Mesendoderm (in vitro differentiated cells): ENCODE results near the gene S1PR4.
"Not testable (repeated sequence)": the region's sequence is repeated elsewhere in the genome, so short reads cannot be mapped to it uniquely, and the experiment has no call there.

Source experiments
- DNase-seq: peaks from one replicate; pipeline ENCODE4 v3.0.0; 2013
- H2AK5ac ChIP-seq: 2 replicates; pipeline ENCODE4 v1.6.1; 2013; ENCODE audit warnings: low read length, inconsistent platforms
- H2BK120ac ChIP-seq: 2 replicates; pipeline ENCODE4 v1.6.1; 2013; ENCODE audit warnings: low read depth, mild to moderate bottlenecking, low read length, moderate library complexity, mixed read lengths
- H2BK15ac ChIP-seq: replicated peaks from 2 replicates; pipeline ENCODE4 v1.6.1; 2013; ENCODE audit warnings: low read depth, mild to moderate bottlenecking, moderate library complexity
- H2BK5ac ChIP-seq: 2 replicates; pipeline ENCODE4 v1.6.1; 2013; ENCODE audit warnings: low read length, inconsistent platforms
- H3K18ac ChIP-seq: 2 replicates; pipeline ENCODE4 v1.6.1; 2013; ENCODE audit warnings: mild to moderate bottlenecking, low read length, mixed read lengths
- H3K23ac ChIP-seq: one replicate; pipeline ENCODE4 v1.6.1; 2013; ENCODE audit warnings: low read length
- H3K27ac ChIP-seq: 2 replicates; pipeline ENCODE4 v1.5.1; 2013; ENCODE audit warnings: low read depth, mild to moderate bottlenecking, inconsistent platforms, low read length, moderate library complexity
- H3K27me3 ChIP-seq: 2 replicates; pipeline ENCODE4 v1.6.1; 2013; ENCODE audit warnings: low read length, control low read depth, mild to moderate bottlenecking, inconsistent platforms; ENCODE audit not compliant: insufficient read depth, poor library complexity
- H3K36me3 ChIP-seq: 2 replicates; pipeline ENCODE4 v1.6.1; 2013; ENCODE audit warnings: low read length, inconsistent platforms; ENCODE audit not compliant: control insufficient read depth, insufficient read depth
- H3K4ac ChIP-seq: one replicate; pipeline ENCODE4 v1.6.1; 2013; ENCODE audit warnings: low read depth, mild to moderate bottlenecking, low read length, moderate library complexity
- H3K4me1 ChIP-seq: 2 replicates; pipeline ENCODE4 v1.6.1; 2013; ENCODE audit warnings: low read depth, low read length, inconsistent platforms; ENCODE audit not compliant: control insufficient read depth
- H3K4me2 ChIP-seq: 2 replicates; pipeline ENCODE4 v1.6.1; 2013; ENCODE audit warnings: low read length
- H3K4me3 ChIP-seq: 2 replicates; pipeline ENCODE4 v1.5.1; 2013; ENCODE audit warnings: mild to moderate bottlenecking, low read length
- H3K56ac ChIP-seq: one replicate; pipeline ENCODE4 v1.6.1; 2013; ENCODE audit warnings: low read length
- H3K79me1 ChIP-seq: 2 replicates; pipeline ENCODE4 v1.6.1; 2013; ENCODE audit warnings: low read length, inconsistent platforms
- H3K79me2 ChIP-seq: 2 replicates; pipeline ENCODE4 v1.6.1; 2013; ENCODE audit warnings: mild to moderate bottlenecking, low read length; ENCODE audit not compliant: control insufficient read depth, insufficient read depth
- H3K9ac ChIP-seq: 2 replicates; pipeline ENCODE4 v1.6.1; 2013; ENCODE audit warnings: low read length, inconsistent platforms
- H4K5ac ChIP-seq: one replicate; pipeline ENCODE4 v1.6.1; 2013; ENCODE audit warnings: low read length
- H4K8ac ChIP-seq: one replicate; pipeline ENCODE4 v1.6.1; 2013; ENCODE audit warnings: low read depth, mild to moderate bottlenecking, control low read depth, low read length, moderate library complexity
- WGBS: extraction: QIAGEN DNeasy Blood & Tissue Kit; methylation state at CpG from one replicate; pipeline ENCODE4 v1.1.7; 2013; ENCODE audit warnings: low lambda C conversion rate, missing lambda C conversion rate; ENCODE audit not compliant: insufficient coverage; ENCODE audit errors: extremely low coverage; 5-methylcytosine and 5-hydroxymethylcytosine counted together

The S1PR4 gene

DNA sequence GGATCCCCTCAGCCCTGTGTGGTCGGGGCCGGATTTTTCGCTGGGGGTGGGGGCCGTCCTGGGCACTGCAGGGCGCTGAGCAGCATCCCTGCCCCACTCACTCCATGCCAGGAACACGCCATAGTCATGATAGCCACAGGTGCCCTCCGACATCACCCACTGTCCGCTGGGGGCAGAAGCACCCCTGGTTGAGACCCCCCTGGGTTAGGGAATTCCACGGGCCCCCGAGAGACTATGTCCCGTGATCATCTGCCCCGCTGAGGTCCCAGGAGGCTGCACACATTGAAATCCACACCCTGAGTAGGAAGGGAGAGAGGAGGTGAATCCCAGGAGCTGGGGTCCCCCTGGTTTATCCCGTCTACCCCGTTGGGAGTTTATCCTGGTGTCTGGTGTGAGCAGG, 23.3 kb downstream of the S1PR4 start:
- H4K8ac ChIP-seq: no peak overlapping the region
- DNase-seq: no peak
- no peak overlapping the region for H3K56ac ChIP-seq
- H3K79me2 ChIP-seq: no peaks in the 10 kb centered on the region
- H3K79me1 ChIP-seq: no peaks in the 10 kb centered on the region
- H2BK120ac ChIP-seq: no peak overlapping the region
- H3K9ac ChIP-seq: no peak overlapping the region
- no peaks in the 10 kb centered on the region for H3K4me1 ChIP-seq
- H3K4ac ChIP-seq: no peak overlapping the region
- H3K23ac ChIP-seq: no peak overlapping the region
- H3K4me3 ChIP-seq: no peak overlapping the region
- H2BK15ac ChIP-seq: no peak overlapping the region
- peaks cover 3% of the 10 kb centered on the region for H3K36me3 ChIP-seq
- H3K4me2 ChIP-seq: no peak overlapping the region
- H2AK5ac ChIP-seq: no peak overlapping the region
- no peak overlapping the region for H3K27ac ChIP-seq
- no peaks in the 10 kb centered on the region for H3K27me3 ChIP-seq
- H3K18ac ChIP-seq: no peak overlapping the region
- no peak overlapping the region for H2BK5ac ChIP-seq
- WGBS: no CpG with 5 or more reads among the region's 14 CpGs
- no peak overlapping the region for H4K5ac ChIP-seq

DNA sequence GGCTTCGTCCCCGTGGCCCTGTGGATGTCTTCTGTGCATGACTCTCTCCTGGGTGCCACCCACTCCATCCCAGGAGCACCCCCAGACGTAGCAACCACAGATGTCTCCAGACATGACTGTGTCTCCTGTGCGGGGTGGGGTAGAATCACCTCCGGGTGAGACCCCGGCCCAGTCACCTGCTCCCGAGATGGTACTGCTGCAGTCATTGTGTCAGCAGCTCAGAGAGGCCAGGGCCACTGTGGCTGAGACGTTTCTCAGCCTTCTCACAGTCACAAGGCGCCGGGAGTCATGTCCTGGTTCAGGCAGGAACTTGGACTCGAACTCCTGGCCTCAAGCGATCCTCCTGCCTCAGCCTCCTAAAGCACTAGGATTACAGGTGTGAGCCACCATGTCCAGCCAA, 23.8 kb downstream of the S1PR4 start:
- WGBS: no CpG with 5 or more reads among the region's 12 CpGs
- no peak overlapping the region for H3K4ac ChIP-seq
- H3K36me3 ChIP-seq: peaks cover 3% of the 10 kb centered on the region

DNA sequence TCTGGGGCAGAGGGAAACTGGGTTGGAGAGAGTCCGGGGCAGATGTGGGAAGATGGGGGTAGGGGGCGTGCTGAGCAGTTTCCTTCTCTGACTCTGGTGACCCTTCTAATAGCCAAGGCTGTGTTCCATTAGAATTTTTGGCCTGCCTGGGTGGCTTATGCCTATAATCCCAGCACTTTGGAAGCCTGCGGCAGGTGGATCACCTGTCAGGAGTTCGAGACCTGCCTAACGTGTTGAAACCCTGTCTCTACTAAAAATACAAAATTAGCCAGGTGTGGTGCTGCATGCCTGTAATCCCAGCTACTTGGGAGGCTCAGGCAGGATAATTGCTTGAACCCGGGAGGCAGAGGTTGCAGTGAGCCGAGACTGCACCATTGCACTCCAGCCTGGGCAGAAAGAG, 24.3 kb downstream of the S1PR4 start:
- WGBS: no CpG with 5 or more reads among the region's 7 CpGs
- H3K4me2 ChIP-seq, H3K23ac ChIP-seq, H2BK5ac ChIP-seq, H3K79me1 ChIP-seq, H3K27me3 ChIP-seq, H3K18ac ChIP-seq, H2AK5ac ChIP-seq, H4K5ac ChIP-seq, H3K36me3 ChIP-seq, H3K4me1 ChIP-seq, H3K27ac ChIP-seq, H3K9ac ChIP-seq, H3K4ac ChIP-seq, DNase-seq, H2BK15ac ChIP-seq, H3K4me3 ChIP-seq, H3K79me2 ChIP-seq, H2BK120ac ChIP-seq, H4K8ac ChIP-seq, H3K56ac ChIP-seq: not testable (repeated sequence)

More for the DNA sequence above, 23.8 kb downstream of the S1PR4 start:
- no peaks in the 10 kb centered on the region for H3K4me1 ChIP-seq
- H3K4me2 ChIP-seq: no peak overlapping the region
- H3K79me1 ChIP-seq: no peaks in the 10 kb centered on the region
- no peak overlapping the region for H2BK15ac ChIP-seq
- H3K18ac ChIP-seq: no peak overlapping the region
- H3K4me3 ChIP-seq: no peak overlapping the region
- H4K8ac ChIP-seq: no peak overlapping the region
- H3K56ac ChIP-seq: no peak overlapping the region
- H3K9ac ChIP-seq: no peak overlapping the region
- no peak overlapping the region for H3K27ac ChIP-seq
- no peak overlapping the region for H2AK5ac ChIP-seq
- no peak for DNase-seq
- no peaks in the 10 kb centered on the region for H3K79me2 ChIP-seq
- no peak overlapping the region for H2BK120ac ChIP-seq
- H3K27me3 ChIP-seq: no peaks in the 10 kb centered on the region
- no peak overlapping the region for H2BK5ac ChIP-seq
- no peak overlapping the region for H3K23ac ChIP-seq
- no peak overlapping the region for H4K5ac ChIP-seq

DNA sequence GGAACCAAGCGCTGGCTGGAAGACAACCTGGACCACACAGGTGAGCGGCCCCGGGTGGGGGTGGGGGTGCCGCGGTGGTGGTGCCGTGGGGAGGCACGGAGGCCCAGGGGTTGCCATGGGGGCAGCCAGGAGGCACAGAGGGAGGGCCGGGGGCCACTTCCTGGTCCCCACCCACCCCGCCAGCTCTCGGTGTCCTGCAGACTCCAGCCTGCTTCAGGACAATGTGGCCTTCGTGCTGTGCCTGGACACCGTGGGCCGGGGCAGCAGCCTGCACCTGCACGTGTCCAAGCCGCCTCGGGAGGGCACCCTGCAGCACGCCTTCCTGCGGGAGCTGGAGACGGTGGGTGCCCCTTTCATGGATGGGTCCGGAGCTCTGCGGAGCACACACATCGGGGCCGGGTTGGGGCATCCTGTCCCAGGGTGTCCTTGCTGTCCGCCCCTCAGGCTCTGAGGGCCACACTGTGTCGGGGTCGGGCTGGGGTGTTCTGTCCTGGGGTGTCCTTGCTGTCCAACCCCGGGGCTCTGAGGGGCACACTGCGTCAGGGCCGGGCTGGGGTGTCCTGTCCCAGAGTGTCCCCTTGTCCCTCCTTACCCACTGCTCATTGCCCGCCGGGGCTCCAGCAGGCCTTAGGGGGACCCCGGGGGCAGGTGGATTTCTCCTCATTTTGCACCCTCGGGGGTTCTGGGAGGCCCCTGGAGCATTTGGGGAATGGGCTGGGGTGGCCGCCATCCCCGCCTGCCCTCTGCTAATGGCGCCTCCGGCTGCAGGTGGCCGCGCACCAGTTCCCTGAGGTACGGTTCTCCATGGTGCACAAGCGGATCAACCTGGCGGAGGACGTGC, 25.5 kb downstream of the S1PR4 start:
- H2BK5ac ChIP-seq: no peak overlapping the region
- H2BK120ac ChIP-seq: no peak overlapping the region
- no peak for DNase-seq
- H4K8ac ChIP-seq: no peak overlapping the region
- no peaks in the 10 kb centered on the region for H3K4me1 ChIP-seq
- peaks cover 5% of the 10 kb centered on the region for H3K36me3 ChIP-seq
- H3K56ac ChIP-seq: no peak overlapping the region
- no peak overlapping the region for H4K5ac ChIP-seq
- H3K18ac ChIP-seq: no peak overlapping the region
- H3K79me1 ChIP-seq: no peaks in the 10 kb centered on the region
- H3K4me3 ChIP-seq: no peak overlapping the region
- H3K27me3 ChIP-seq: no peaks in the 10 kb centered on the region
- WGBS: no CpG with 5 or more reads among the region's 43 CpGs
- no peak overlapping the region for H3K4ac ChIP-seq
- H3K4me2 ChIP-seq: no peak overlapping the region
- H3K9ac ChIP-seq: no peak overlapping the region
- no peak overlapping the region for H2BK15ac ChIP-seq
- no peaks in the 10 kb centered on the region for H3K79me2 ChIP-seq
- no peak overlapping the region for H3K23ac ChIP-seq
- H3K27ac ChIP-seq: no peak overlapping the region
- H2AK5ac ChIP-seq: no peak overlapping the region

DNA sequence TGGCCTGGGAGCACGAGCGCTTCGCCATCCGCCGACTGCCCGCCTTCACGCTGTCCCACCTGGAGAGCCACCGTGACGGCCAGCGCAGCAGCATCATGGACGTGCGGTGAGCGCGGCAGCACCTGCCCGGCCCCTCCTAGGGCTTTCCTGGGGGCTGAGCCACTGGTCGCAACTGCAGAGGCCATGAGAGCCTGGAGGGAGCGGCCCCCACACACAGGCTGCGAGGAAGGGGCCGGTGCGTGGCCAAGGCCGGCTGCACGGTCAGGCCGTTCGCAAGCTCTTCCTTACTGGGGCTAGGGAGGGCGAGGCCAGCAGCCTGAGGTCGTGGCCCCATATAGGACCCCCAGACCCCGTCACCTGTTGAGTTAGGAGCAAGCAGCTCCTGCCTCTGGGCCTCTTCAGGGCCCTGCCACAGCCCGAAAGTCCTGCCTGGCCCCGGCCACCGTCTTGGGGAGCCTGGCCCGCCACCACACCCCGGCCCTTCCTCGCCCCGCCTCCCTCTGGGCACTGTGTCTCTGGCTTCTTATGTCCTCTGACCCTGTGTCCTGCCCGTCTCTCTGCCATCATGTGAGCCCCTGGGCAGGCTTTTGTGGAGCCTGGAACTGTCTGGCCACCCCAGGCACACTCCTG, 26.2 kb downstream of the S1PR4 start:
- no CpG with 5 or more reads among the region's 35 CpGs for WGBS
- Histone ChIP-seq H2BK120ac (no peak overlapping the region), H3K27ac (no peak overlapping the region), H3K4me3 (no peak overlapping the region), H4K8ac (no peak overlapping the region), H2AK5ac (no peak overlapping the region), H3K4me2 (no peak overlapping the region), H4K5ac (no peak overlapping the region), H3K4me1 (no peaks in the 10 kb centered on the region), H3K79me2 (no peaks in the 10 kb centered on the region), H3K36me3 (peaks cover 5% of the 10 kb centered on the region), H2BK5ac (no peak overlapping the region), H3K4ac (no peak overlapping the region), H3K18ac (no peak overlapping the region), H3K9ac (no peak overlapping the region), H3K79me1 (no peaks in the 10 kb centered on the region), H3K56ac (no peak overlapping the region), H2BK15ac (no peak overlapping the region), H3K23ac (no peak overlapping the region), H3K27me3 (no peaks in the 10 kb centered on the region)
- no peak for DNase-seq
